GM12878 (cell line): ENCODE data around the gene C11orf58. TPM values are rescaled to one million over a fixed set of nuclear protein-coding genes. Genes with fewer than 3 reads are reported as not detected.

Experiments
- ATAC-seq: fragments of 200-7000 bp; cut with Tn5 transposase; 3 replicates; pipeline ENCODE4 v1.9.1; 2020; ENCODE audit warnings: mild to moderate bottlenecking, moderate library complexity
- BruUV-seq: library from RNA; stranded (reverse); fragments of 400-500 nt; replicated peaks from 2 replicates; lab custom pipeline; 2021; lab: Mats Ljungman, UMichigan
- CTCF ChIA-PET: fragments of 300-600 bp; sonication (Branson Sonifier 250); formaldehyde crosslinking; extraction: SDS; loops from one replicate; lab custom pipeline; 2021; ENCODE audit warnings: inconsistent platforms; lab: Yijun Ruan, JAX
- POLR2A ChIA-PET: fragments of 350-600 bp; formaldehyde crosslinking; extraction: SDS; loops from one replicate; lab custom pipeline; 2021; ENCODE audit warnings: inconsistent platforms; lab: Charles Lee
- RAD21 ChIA-PET: fragments of 300-600 bp; sonication (Branson Sonifier 250); formaldehyde crosslinking; loops from one replicate; lab custom pipeline; 2023; ENCODE audit warnings: antibody characterized with exemption; ENCODE audit not compliant: unreplicated experiment; lab: Charles Lee
- SMC1A ChIA-PET: fragments of 300-600 bp; sonication (Branson Sonifier 250); formaldehyde crosslinking; loops from one replicate; lab custom pipeline; 2023; ENCODE audit not compliant: unreplicated experiment, uncharacterized antibody; lab: Charles Lee
- DNase-seq: peaks from one replicate; pipeline ENCODE4 v3.0.0-alpha.2; 2011; ENCODE audit warnings: low read depth, low spot score
- FAIRE-seq: peaks from 3 replicates; lab custom pipeline; 2011; peaks lifted over from hg19 to GRCh38; lab: Jason Lieb, UNC
- H2AFZ ChIP-seq: 2 replicates; pipeline ENCODE4 v1.6.0; 2011; ENCODE audit warnings: low read depth, low read length, control low read depth; ENCODE audit not compliant: control insufficient read depth
- H3K27ac ChIP-seq: 2 replicates; pipeline ENCODE4 v1.5.1; 2011; ENCODE audit warnings: control low read depth; ENCODE audit not compliant: control insufficient read depth, insufficient read depth
- H3K27me3 ChIP-seq, 2 experiments: replicated peaks in 1 of 2; 2 replicates each; pipeline versions ENCODE4 v1.6.0 to v1.6.1; 2011; ENCODE audit warnings: low read length in 1 of 2; ENCODE audit not compliant: control insufficient read depth in 2 of 2, insufficient read depth in 2 of 2
- H3K36me3 ChIP-seq, 2 experiments: 2 replicates each; pipeline ENCODE4 v1.5.1; 2011; ENCODE audit warnings: low read length in 1 of 2; ENCODE audit not compliant: control insufficient read depth in 2 of 2, insufficient read depth in 2 of 2
- H3K4me1 ChIP-seq: 2 replicates; pipeline ENCODE4 v1.6.1; 2011; ENCODE audit warnings: mild to moderate bottlenecking, low read length, moderate library complexity, mixed read lengths; ENCODE audit not compliant: control insufficient read depth, insufficient read depth
- H3K4me2 ChIP-seq: 2 replicates; pipeline ENCODE4 v1.6.0; 2011; ENCODE audit warnings: control low read depth; ENCODE audit not compliant: control insufficient read depth, insufficient read depth
- H3K4me3 ChIP-seq: fragments of 200-600 bp; sonication (generic); 2 replicates; pipeline ENCODE4 v1.5.1; 2016
- H3K79me2 ChIP-seq: 2 replicates; pipeline ENCODE4 v1.6.0; 2011; ENCODE audit warnings: low read length; ENCODE audit not compliant: control insufficient read depth, insufficient read depth
- H3K9ac ChIP-seq: 2 replicates; pipeline ENCODE4 v1.8.0; 2011; ENCODE audit warnings: low read length, control low read depth, mixed read lengths; ENCODE audit not compliant: control insufficient read depth, insufficient read depth
- H3K9me3 ChIP-seq: replicated peaks from 3 replicates; pipeline ENCODE4 v1.5.1; 2011; ENCODE audit warnings: mild to moderate bottlenecking, low read length; ENCODE audit not compliant: control insufficient read depth, insufficient read depth
- H4K20me1 ChIP-seq: 2 replicates; pipeline ENCODE4 v1.6.0; 2011; ENCODE audit not compliant: control insufficient read depth, insufficient read depth
- ATF3 ChIP-seq: IDR thresholded peaks from 2 replicates; pipeline ENCODE4 v1.6.1; 2011; ENCODE audit warnings: low read depth, mild to moderate bottlenecking, low read length, moderate library complexity, borderline replicate concordance; ENCODE audit errors: extremely low read depth
- CBX3 ChIP-seq: fragments of 200-600 bp; sonication (generic); IDR thresholded peaks from 2 replicates; pipeline ENCODE4 v1.6.1; 2016; ENCODE audit warnings: low read depth, borderline replicate concordance
- CHD1 ChIP-seq: IDR thresholded peaks from 2 replicates; pipeline ENCODE4 v1.6.1; 2012; ENCODE audit warnings: low read depth, low read length, improper control_type of control experiment
- MTA3 ChIP-seq: IDR thresholded peaks from 2 replicates; pipeline ENCODE4 v1.6.1; 2012; ENCODE audit warnings: low read length, inconsistent platforms, borderline replicate concordance
- NFYA ChIP-seq: IDR thresholded peaks from 2 replicates; pipeline ENCODE4 v1.6.1; 2011; ENCODE audit warnings: low read depth, mild to moderate bottlenecking, low read length, improper control_type of control experiment, borderline replicate concordance
- PAX5 ChIP-seq: IDR thresholded peaks from 2 replicates; pipeline ENCODE4 v1.6.1; 2011; ENCODE audit warnings: low read depth, low read length, borderline replicate concordance
- POLR2A ChIP-seq: IDR thresholded peaks from 2 replicates; pipeline ENCODE4 v1.6.1; 2011; ENCODE audit warnings: low read depth, mild to moderate bottlenecking, low read length
- SMARCA5 ChIP-seq: fragments of 450-650 bp; IDR thresholded peaks from 2 replicates; pipeline ENCODE4 v1.6.1; 2017; ENCODE audit warnings: mild to moderate bottlenecking
- TAF1 ChIP-seq: IDR thresholded peaks from 2 replicates; pipeline ENCODE4 v1.6.1; 2011; ENCODE audit warnings: mild to moderate bottlenecking, low read depth, low read length, borderline replicate concordance
- TBL1XR1 ChIP-seq: IDR thresholded peaks from 2 replicates; pipeline ENCODE4 v1.6.1; 2012; ENCODE audit warnings: low read depth, low read length, improper control_type of control experiment
- USF2 ChIP-seq: IDR thresholded peaks from 2 replicates; pipeline ENCODE4 v1.6.1; 2011; ENCODE audit warnings: low read depth, low read length, improper control_type of control experiment, borderline replicate concordance
- ZSCAN29 ChIP-seq: fragments of 450-650 bp; IDR thresholded peaks from 2 replicates; pipeline ENCODE4 v1.6.1; 2017; ENCODE audit warnings: mild to moderate bottlenecking, moderate library complexity
- ZZZ3 ChIP-seq: IDR thresholded peaks from 2 replicates; pipeline ENCODE4 v1.6.1; 2011; ENCODE audit warnings: low read depth; ENCODE audit not compliant: control insufficient read depth, insufficient read length
- in situ Hi-C: fragments of 300-500 bp; cut with MboI; formaldehyde crosslinking; loops from 9 replicates; pipeline ENCODE4 v1.14.3; 2018; ENCODE audit warnings: mixed read lengths
- intact Hi-C: fragments of 100-400 bp; cut with micrococcal nuclease; formaldehyde crosslinking; loops from one replicate; pipeline ENCODE4 v1.14.2; 2022; ENCODE audit not compliant: unreplicated experiment
- polyA plus RNA-seq, 11 experiments: library from polyadenylated mRNA; depleted of rRNA in 4 of 11; unstranded in 6 of 11; stranded (reverse) in 5 of 11; fragments of >200 nt; fragmentation: Nextera tagmentation in 4 of 11; fragmentation: Illumina TruSeq in 1 of 11; extraction: Ambion mirVana in 4 of 11; extraction: Trizol in 1 of 11; gene quantifications; 1 replicate in 1 of 11; 2 replicates in 10 of 11; pipeline versions ENCODE4 v1.2.1 to v1.2.3, GENCODE V29; 2011 to 2016; ENCODE audit warnings: inconsistent platforms in 2 of 11, missing spikeins in 2 of 11, low read depth in 1 of 11
- total RNA-seq, 4 experiments: library from RNA; depleted of rRNA in 3 of 4; stranded (reverse); fragments of >200 nt in 3 of 4; fragmentation: Illumina TruSeq in 1 of 4; extraction: Trizol in 1 of 4; gene quantifications; 2 replicates each; pipeline versions ENCODE4 v1.2.1 to v1.2.3, GENCODE V29; 2013 to 2021
- TF ChIP-seq, protein P1 (sequence below): fragments of 450-650 bp; IDR thresholded peaks from 2 replicates; pipeline ENCODE4 v1.6.1; 2017; ENCODE audit warnings: mild to moderate bottlenecking, moderate library complexity
- TF ChIP-seq, protein P2 (sequence below): fragments of 150-350 bp; IDR thresholded peaks from 2 replicates; pipeline ENCODE4 v1.6.1; 2014; ENCODE audit warnings: mild to moderate bottlenecking, low read depth, low read length

Gene C11orf58
- total and polyA plus RNA-seq, 10 of the 15 experiments (the other 5 are each of a cell fraction or from before 2014, with no cell fraction given), result 98.2 to 379 (median 211) TPM

DNA sequence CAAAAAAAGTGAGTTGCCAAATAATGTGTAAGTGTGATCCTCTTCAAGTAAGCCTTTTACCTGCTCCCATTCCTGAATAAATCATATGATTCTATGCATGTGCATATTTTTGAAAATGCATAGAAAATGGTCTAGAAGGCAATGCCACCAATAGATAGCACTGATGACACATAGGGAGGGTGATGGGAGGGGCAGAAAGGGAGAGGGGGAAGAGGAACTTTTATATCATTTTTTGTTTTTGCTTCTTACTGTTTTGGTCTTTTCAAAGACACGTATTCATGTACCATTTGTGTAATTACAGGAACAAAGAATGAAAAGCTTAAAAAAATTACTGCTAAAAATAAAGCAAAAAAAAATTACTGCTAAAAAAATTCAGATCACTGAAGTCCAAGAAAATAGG is 60.8 kb downstream of the C11orf58 start (continued):
- TF ChIP-seq USF2 (no peak), PAX5 (no peak), ZSCAN29 (no peak)
- TF ChIP-seq, all 136 proteins: peak for 0

DNA sequence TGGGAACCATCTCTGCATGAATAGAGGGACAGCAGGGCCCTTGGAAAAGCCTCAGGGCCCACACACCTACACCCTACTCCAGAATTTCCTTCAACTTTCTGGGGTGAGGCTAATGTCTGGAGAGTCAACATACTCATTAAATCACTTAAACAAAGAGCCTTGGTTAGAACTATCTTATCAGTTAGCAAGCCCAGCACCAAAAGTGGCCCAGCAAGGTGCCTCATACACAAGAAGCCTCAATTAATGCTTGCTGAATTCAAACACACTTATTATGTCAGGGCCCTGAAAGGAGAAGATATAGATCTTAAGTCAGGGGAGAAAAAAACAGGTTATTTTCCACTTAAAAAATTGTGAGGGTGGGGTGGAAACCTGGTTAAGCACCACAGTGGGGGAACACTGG is 61.4 kb downstream of the C11orf58 start:
- intact Hi-C loops, result no loop called here
- no peaks in the 10 kb centered on the region for H3K79me2 ChIP-seq
- no peak overlapping the region for H3K4me3 ChIP-seq
- ATAC-seq (no peak), FAIRE-seq (no peak), DNase-seq (no peak)
- 0 out of 4 replicates have a peak, but pooled peaks cover 0 to 2% of the 10 kb centered on the region in 2 experiments for H3K27me3 ChIP-seq
- RAD21 ChIA-PET, result no interaction called here
- no peaks in the 10 kb centered on the region for H4K20me1 ChIP-seq
- in situ Hi-C loops, result no loop called here
- H3K36me3 ChIP-seq, result no peaks in the 10 kb centered on the region
- CTCF ChIA-PET, result interaction anchor here (1.5 to 2.3 kb wide), 3 partner anchors 12 to 21 kb away, joined by 5 to 11 read pairs (median 8); no protein-coding TSS in a partner anchor
- SMC1A ChIA-PET, result no interaction called here
- no peak overlapping the region for H3K9ac ChIP-seq
- POLR2A ChIA-PET, result no interaction called here
- H3K4me1 ChIP-seq, result 0 out of 2 replicates have a peak, but pooled peaks cover 4% of the 10 kb centered on the region
- no peak for TF ChIP-seq MTA3
- no peak for TF ChIP-seq ZZZ3
- TF ChIP-seq, protein P1, sequence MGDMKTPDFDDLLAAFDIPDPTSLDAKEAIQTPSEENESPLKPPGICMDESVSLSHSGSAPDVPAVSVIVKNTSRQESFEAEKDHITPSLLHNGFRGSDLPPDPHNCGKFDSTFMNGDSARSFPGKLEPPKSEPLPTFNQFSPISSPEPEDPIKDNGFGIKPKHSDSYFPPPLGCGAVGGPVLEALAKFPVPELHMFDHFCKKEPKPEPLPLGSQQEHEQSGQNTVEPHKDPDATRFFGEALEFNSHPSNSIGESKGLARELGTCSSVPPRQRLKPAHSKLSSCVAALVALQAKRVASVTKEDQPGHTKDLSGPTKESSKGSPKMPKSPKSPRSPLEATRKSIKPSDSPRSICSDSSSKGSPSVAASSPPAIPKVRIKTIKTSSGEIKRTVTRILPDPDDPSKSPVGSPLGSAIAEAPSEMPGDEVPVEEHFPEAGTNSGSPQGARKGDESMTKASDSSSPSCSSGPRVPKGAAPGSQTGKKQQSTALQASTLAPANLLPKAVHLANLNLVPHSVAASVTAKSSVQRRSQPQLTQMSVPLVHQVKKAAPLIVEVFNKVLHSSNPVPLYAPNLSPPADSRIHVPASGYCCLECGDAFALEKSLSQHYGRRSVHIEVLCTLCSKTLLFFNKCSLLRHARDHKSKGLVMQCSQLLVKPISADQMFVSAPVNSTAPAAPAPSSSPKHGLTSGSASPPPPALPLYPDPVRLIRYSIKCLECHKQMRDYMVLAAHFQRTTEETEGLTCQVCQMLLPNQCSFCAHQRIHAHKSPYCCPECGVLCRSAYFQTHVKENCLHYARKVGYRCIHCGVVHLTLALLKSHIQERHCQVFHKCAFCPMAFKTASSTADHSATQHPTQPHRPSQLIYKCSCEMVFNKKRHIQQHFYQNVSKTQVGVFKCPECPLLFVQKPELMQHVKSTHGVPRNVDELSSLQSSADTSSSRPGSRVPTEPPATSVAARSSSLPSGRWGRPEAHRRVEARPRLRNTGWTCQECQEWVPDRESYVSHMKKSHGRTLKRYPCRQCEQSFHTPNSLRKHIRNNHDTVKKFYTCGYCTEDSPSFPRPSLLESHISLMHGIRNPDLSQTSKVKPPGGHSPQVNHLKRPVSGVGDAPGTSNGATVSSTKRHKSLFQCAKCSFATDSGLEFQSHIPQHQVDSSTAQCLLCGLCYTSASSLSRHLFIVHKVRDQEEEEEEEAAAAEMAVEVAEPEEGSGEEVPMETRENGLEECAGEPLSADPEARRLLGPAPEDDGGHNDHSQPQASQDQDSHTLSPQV, result no peak
- TF ChIP-seq CBX3, result no peak
- TF ChIP-seq TAF1, result no peak
- no peak for TF ChIP-seq ATF3
- no peak for TF ChIP-seq CHD1
- no peak for TF ChIP-seq SMARCA5
- TF ChIP-seq, protein P2, sequence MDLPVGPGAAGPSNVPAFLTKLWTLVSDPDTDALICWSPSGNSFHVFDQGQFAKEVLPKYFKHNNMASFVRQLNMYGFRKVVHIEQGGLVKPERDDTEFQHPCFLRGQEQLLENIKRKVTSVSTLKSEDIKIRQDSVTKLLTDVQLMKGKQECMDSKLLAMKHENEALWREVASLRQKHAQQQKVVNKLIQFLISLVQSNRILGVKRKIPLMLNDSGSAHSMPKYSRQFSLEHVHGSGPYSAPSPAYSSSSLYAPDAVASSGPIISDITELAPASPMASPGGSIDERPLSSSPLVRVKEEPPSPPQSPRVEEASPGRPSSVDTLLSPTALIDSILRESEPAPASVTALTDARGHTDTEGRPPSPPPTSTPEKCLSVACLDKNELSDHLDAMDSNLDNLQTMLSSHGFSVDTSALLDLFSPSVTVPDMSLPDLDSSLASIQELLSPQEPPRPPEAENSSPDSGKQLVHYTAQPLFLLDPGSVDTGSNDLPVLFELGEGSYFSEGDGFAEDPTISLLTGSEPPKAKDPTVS, result no peak
- no peak for TF ChIP-seq POLR2A
- TF ChIP-seq NFYA, result no peak
- no peak for TF ChIP-seq TBL1XR1
- no TSS peak for BruUV-seq
- H3K27ac ChIP-seq, result no peak overlapping the region
- no peaks in the 10 kb centered on the region for H3K9me3 ChIP-seq
- no peak overlapping the region for H2AFZ ChIP-seq
- H3K4me2 ChIP-seq, result no peak overlapping the region
